Sigmoid colon (tissue), 4 donors: Measurements from ENCODE around the gene RGS8.

Experiments
- CTCF ChIP-seq, 4 experiments: fragments of 450-650 bp in 3 of 4; fragments of 200-600 bp in 1 of 4; IDR thresholded peaks; one replicate each; pipeline ENCODE4 v1.5.1; 2016 to 2019; ENCODE audit warnings: antibody characterized with exemption in 4 of 4, mild to moderate bottlenecking in 3 of 4, moderate library complexity in 2 of 4
- EP300 ChIP-seq, 4 donors: sonication (generic); formaldehyde crosslinking; IDR thresholded peaks; one replicate each; pipeline ENCODE4 v1.6.1; 2017; ENCODE audit warnings: antibody characterized with exemption in 4 of 4
- POLR2A ChIP-seq, 2 donors: fragments of 450-650 bp; IDR thresholded peaks; one replicate each; pipeline ENCODE4 v1.6.1; 2016; ENCODE audit warnings: antibody characterized with exemption in 2 of 2, mild to moderate bottlenecking in 2 of 2, moderate library complexity in 2 of 2
- POLR2AphosphoS5 ChIP-seq, 4 donors: sonication (generic); formaldehyde crosslinking; IDR thresholded peaks; one replicate each; pipeline ENCODE4 v1.6.1; 2017; ENCODE audit warnings: antibody characterized with exemption in 4 of 4

- TF ChIP-seq CTCF (IDR thresholded peaks at IDR 0.05) (no peak), POLR2A (IDR thresholded peaks at IDR 0.05) (no peak), EP300 (IDR thresholded peaks at IDR 0.05) (no peak), POLR2AphosphoS5 (IDR thresholded peaks at IDR 0.05) (no peak)
Measured at GRCh38 chr1:182668521-182669054, 15.8 kb downstream of the RGS8 start.
